HepG2 (cell line): ENCODE results near the gene AZU1. TPM values are rescaled to one million over a fixed set of nuclear protein-coding genes. Genes with fewer than 3 reads are reported as not detected.

ENCODE experiments used
- AHR ChIP-seq: IDR thresholded peaks from 2 replicates; pipeline ENCODE4 v1.6.1; 2018; ENCODE audit warnings: missing genetic modification reagents, missing compliant biosample characterization
- ATRX ChIP-seq: sonication (generic); formaldehyde crosslinking; IDR thresholded peaks from 2 replicates; pipeline ENCODE4 v1.4.0; 2020; ENCODE audit warnings: missing genetic modification reagents, borderline replicate concordance
- CENPX ChIP-seq: sonication (generic); formaldehyde crosslinking; IDR thresholded peaks from 2 replicates; pipeline ENCODE4 v1.9.0; 2021; ENCODE audit warnings: mild to moderate bottlenecking, missing genetic modification reagents, moderate library complexity
- CREB1 ChIP-seq, 2 experiments: fragments of 450-650 bp in 1 of 2; IDR thresholded peaks; 2 replicates each; pipeline ENCODE4 v1.6.1; 2016 to 2017; ENCODE audit warnings: control low read depth in 1 of 2, mild to moderate bottlenecking in 1 of 2, missing compliant biosample characterization in 1 of 2, missing genetic modification characterization in 1 of 2
- E2F1 ChIP-seq: sonication (generic); formaldehyde crosslinking; IDR thresholded peaks from 2 replicates; pipeline ENCODE4 v1.5.0; 2020; ENCODE audit warnings: missing genetic modification reagents
- GTF3A ChIP-seq: sonication (generic); formaldehyde crosslinking; conservative IDR thresholded peaks from 2 replicates; pipeline ENCODE4 v1.4.0; 2020; ENCODE audit warnings: mild to moderate bottlenecking, missing genetic modification reagents
- ISL2 ChIP-seq: sonication (generic); formaldehyde crosslinking; IDR thresholded peaks from 2 replicates; pipeline ENCODE4 v1.5.0; 2020; ENCODE audit warnings: missing genetic modification reagents
- KLF16 ChIP-seq, 2 experiments: sonication (generic) in 1 of 2; formaldehyde crosslinking in 1 of 2; IDR thresholded peaks; 2 replicates each; pipeline versions ENCODE4 v1.6.1 to v1.8.0; 2016 to 2023; ENCODE audit warnings: missing genetic modification reagents in 2 of 2, missing compliant biosample characterization in 1 of 2
- MAX ChIP-seq: IDR thresholded peaks from 2 replicates; pipeline ENCODE4 v1.6.1; 2012; ENCODE audit warnings: inconsistent platforms
- MIXL1 ChIP-seq: IDR thresholded peaks from 2 replicates; pipeline ENCODE4 v1.6.1; 2016
- MLXIP ChIP-seq: sonication (generic); formaldehyde crosslinking; IDR thresholded peaks from 2 replicates; pipeline ENCODE4 v1.9.0; 2021; ENCODE audit warnings: missing genetic modification reagents, borderline replicate concordance
- MTA1 ChIP-seq: sonication (generic); formaldehyde crosslinking; IDR thresholded peaks from 2 replicates; pipeline ENCODE4 v1.4.0; 2020; ENCODE audit warnings: missing genetic modification reagents, mild to moderate bottlenecking, borderline replicate concordance
- MXD3 ChIP-seq: IDR thresholded peaks from 2 replicates; pipeline ENCODE4 v1.6.1; 2016; ENCODE audit warnings: mild to moderate bottlenecking, missing biosample characterization, missing genetic modification reagents
- SALL1 ChIP-seq: sonication (generic); formaldehyde crosslinking; IDR thresholded peaks from 2 replicates; pipeline ENCODE4 v1.8.0; 2022; ENCODE audit warnings: mild to moderate bottlenecking, missing genetic modification reagents
- SIN3A ChIP-seq: IDR thresholded peaks from 2 replicates; pipeline ENCODE4 v1.6.1; 2011; ENCODE audit warnings: low read depth, mild to moderate bottlenecking, control low read depth, low read length, borderline replicate concordance
- SMARCC2 ChIP-seq: fragments of 450-650 bp; IDR thresholded peaks from 2 replicates; pipeline ENCODE4 v1.6.1; 2017; ENCODE audit warnings: antibody characterized with exemption, mild to moderate bottlenecking
- SNAPC2 ChIP-seq: sonication (generic); formaldehyde crosslinking; IDR thresholded peaks from 2 replicates; pipeline ENCODE4 v1.8.1; 2022; ENCODE audit warnings: mild to moderate bottlenecking, missing genetic modification reagents
- ZC3H4 ChIP-seq: sonication (generic); formaldehyde crosslinking; IDR thresholded peaks from 2 replicates; pipeline ENCODE4 v1.4.0; 2020; ENCODE audit warnings: missing genetic modification reagents, borderline replicate concordance
- ZFYVE20 ChIP-seq: sonication (generic); formaldehyde crosslinking; IDR thresholded peaks from 2 replicates; pipeline ENCODE4 v1.8.0; 2023; ENCODE audit warnings: low read depth, mild to moderate bottlenecking, moderate library complexity, missing genetic modification reagents, borderline replicate concordance
- ZKSCAN1 ChIP-seq: fragments of 150-350 bp; IDR thresholded peaks from 2 replicates; pipeline ENCODE4 v1.6.1; 2014; ENCODE audit warnings: low read length
- ZNF430 ChIP-seq: sonication (generic); formaldehyde crosslinking; IDR thresholded peaks from 2 replicates; pipeline ENCODE4 v1.9.0; 2021; ENCODE audit warnings: mild to moderate bottlenecking, missing genetic modification reagents
- ZNF432 ChIP-seq: sonication (generic); formaldehyde crosslinking; IDR thresholded peaks from 2 replicates; pipeline ENCODE4 v1.5.0; 2020; ENCODE audit warnings: missing genetic modification reagents, mild to moderate bottlenecking, borderline replicate concordance
- ZNF557 ChIP-seq: sonication (generic); formaldehyde crosslinking; IDR thresholded peaks from 2 replicates; pipeline ENCODE4 v1.4.0; 2020; ENCODE audit warnings: missing genetic modification reagents
- ZNF629 ChIP-seq: sonication (generic); formaldehyde crosslinking; conservative IDR thresholded peaks from 2 replicates; pipeline ENCODE4 v1.5.0; 2020; ENCODE audit warnings: missing genetic modification reagents
- ZNF773 ChIP-seq: sonication (generic); formaldehyde crosslinking; IDR thresholded peaks from 2 replicates; pipeline ENCODE4 v1.4.0; 2020; ENCODE audit warnings: missing genetic modification reagents, borderline replicate concordance
- polyA plus RNA-seq, 8 experiments: library from polyadenylated mRNA; depleted of rRNA in 3 of 8; stranded (reverse) in 7 of 8; unstranded in 1 of 8; fragments of >200 nt; fragmentation: Illumina TruSeq in 4 of 8; extraction: Trizol in 4 of 8; gene quantifications; 2 replicates each; pipeline versions ENCODE4 v1.2.1 to v1.2.3, GENCODE V29; 2011 to 2016; ENCODE audit warnings: low read depth in 4 of 8, missing spikeins in 1 of 8, mixed read lengths in 1 of 8; ENCODE audit not compliant: insufficient read depth in 1 of 8
- total RNA-seq, 5 experiments: library from RNA; depleted of rRNA; stranded (reverse); fragments of >200 nt; fragmentation: Illumina TruSeq; extraction: Trizol; gene quantifications; 2 replicates each; pipeline ENCODE4 v1.2.3, GENCODE V29; 2016; ENCODE audit warnings: low read depth in 1 of 5
- TF ChIP-seq, protein P1 (sequence below): sonication (generic); formaldehyde crosslinking; IDR thresholded peaks from 2 replicates; pipeline ENCODE4 v1.5.0; 2020; ENCODE audit warnings: mild to moderate bottlenecking, missing genetic modification reagents

The AZU1 gene
- total and polyA plus RNA-seq, 2 of the 13 experiments (the other 11 are each of a cell fraction or from before 2014, with no cell fraction given), result not detected

GRCh38 chr19:782185-782877, 45.3 kb upstream of the AZU1 start (continued):
- TF ChIP-seq GTF3A (CRISPR knock-in tag) (no peak), ZNF557 (CRISPR knock-in tag) (no peak), CREB1 (IDR thresholded peaks at IDR 0.05) (no peak), CREB1 (CRISPR knock-in tag; IDR thresholded peaks at IDR 0.05) (no peak), ZNF430 (no peak; the same call in 1 of the 2 replicates), SNAPC2 (no peak), ZFYVE20 (CRISPR knock-in tag) (no peak), MXD3 (CRISPR knock-in tag) (no peak), ZC3H4 (CRISPR knock-in tag) (no peak), ZKSCAN1 (no peak; the same call in 1 of the 2 replicates), CENPX (CRISPR knock-in tag) (no peak), SALL1 (CRISPR knock-in tag) (peak; percentile 44; the same call in 1 of the 2 replicates), ATRX (CRISPR knock-in tag) (no peak), MAX (peak; percentile 82), KLF16 (CRISPR knock-in tag; IDR thresholded peaks at IDR 0.05) (peak in 1 of 2 experiments; percentile 55; a peak in 2 of 4 replicates), ZNF773 (CRISPR knock-in tag) (no peak), MTA1 (CRISPR knock-in tag) (peak; percentile 71; the same call in 1 of the 2 replicates), MLXIP (CRISPR knock-in tag) (no peak), ZNF432 (CRISPR knock-in tag) (no peak), AHR (0 out of 2 replicates have a peak, but pooled peaks have one; percentile 38), E2F1 (no peak), SIN3A (peak; percentile 68; the same call in 1 of the 2 replicates), MIXL1 (CRISPR knock-in tag) (no peak), ZNF629 (CRISPR knock-in tag) (no peak), SMARCC2 (no peak), ISL2 (peak; percentile 68)
- TF ChIP-seq, protein P1, sequence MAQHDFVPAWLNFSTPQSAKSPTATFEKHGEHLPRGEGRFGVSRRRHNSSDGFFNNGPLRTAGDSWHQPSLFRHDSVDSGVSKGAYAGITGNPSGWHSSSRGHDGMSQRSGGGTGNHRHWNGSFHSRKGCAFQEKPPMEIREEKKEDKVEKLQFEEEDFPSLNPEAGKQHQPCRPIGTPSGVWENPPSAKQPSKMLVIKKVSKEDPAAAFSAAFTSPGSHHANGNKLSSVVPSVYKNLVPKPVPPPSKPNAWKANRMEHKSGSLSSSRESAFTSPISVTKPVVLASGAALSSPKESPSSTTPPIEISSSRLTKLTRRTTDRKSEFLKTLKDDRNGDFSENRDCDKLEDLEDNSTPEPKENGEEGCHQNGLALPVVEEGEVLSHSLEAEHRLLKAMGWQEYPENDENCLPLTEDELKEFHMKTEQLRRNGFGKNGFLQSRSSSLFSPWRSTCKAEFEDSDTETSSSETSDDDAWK (CRISPR knock-in tag), result no peak
